ENCODE data around the gene FOXL1.

FOXL1 gene

DNA sequence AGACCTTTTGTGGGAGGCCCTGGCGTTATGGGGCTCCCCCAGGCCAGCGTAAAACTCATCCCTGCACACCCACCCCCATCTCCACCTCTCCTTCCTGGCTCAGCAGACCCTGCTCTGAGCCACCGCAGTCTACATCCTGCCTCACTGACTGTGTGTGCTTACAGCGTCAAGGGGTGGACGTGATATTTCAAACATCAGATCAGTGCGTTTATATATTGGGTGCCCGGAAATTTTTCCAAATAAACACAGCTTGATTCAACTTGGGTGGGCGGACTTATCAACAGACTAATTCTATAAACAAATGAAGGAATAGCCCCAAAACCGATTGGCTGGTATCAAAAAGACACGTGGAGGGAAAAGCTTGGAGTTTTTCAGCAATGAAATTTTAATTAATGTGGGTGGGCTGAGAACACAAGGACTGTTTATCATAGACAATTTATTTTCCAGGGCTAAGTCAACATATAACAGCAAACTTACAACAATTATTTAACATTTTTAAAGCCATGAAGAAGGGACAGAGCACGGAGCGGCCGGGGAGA is at the start of gene FOXL1:
Gene FOXL1 (plus strand): TSS at position 489 of the 539 bp plus-strand sequence. CDS start 175 bp downstream, outside the sequence.
- no peak for DNase-seq

- no peak for DNase-seq
Observed at GRCh38 chr16:86529160-86529559, 49.2 kb upstream of the FOXL1 start.

GRCh38 chr16:86530251-86531190 is 47.8 kb upstream of the FOXL1 start:
- no peak for DNase-seq

DNA sequence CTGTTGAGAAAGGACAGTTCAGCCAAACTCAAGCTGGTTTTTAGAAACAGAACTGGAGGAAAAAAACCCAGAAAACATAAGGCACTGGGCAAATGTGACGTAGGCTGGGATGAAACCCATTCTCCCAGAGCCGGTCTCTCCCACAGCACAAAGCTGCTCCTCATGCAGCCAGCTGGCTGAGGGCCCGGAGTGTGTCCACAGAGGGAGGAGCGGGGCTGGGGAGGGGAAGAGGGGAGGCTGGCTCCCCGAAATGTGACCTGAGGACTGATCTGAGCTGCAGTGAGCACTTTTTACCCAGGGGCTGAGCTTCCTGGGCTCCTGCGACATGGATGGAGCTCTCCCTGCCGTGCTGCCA is 47.2 kb upstream of the FOXL1 start:
- DNase-seq: no peak

DNA sequence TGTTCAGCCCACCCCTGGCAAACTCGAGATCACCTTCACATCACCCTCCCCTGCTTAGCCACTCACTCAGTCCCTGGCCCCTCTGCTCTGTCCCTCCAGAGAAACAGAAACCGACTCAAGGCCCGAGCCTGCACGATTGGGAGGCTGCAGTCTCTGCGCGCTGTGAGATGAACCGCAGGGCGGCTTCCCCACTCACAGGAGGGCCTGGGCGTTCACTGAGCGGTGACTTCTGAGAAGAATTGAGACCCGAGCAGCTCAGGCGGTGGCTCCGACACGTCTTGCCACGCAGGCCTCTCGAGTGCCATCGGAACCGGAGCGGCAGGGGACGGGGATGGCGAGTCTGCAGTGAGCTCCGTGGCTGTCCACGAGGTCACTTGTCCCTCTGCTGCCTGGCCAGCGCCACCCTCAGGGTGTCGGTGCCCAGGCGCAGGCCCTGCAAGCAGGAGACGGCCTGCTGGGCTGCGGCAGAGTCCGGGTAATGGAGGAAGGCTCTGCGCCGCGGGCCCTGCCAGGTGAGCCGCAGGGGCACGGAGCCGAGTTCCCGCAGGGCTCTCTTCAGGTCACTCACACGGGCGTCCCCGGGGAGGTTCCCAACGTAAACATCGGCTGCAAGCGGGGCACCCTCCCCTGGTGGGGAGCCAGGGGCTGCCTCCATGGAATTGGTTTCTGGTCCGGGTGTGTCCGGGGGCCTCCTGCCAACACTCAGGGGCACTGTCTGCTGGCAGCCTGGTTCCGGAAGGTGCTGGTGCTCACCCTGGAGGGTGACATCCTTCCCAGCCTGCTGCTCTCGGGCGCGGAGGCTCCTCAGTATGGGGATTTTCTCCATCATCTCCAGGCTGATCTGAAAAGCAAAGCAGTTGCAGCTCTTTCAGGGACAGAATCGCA is 46.5 kb upstream of the FOXL1 start:
- DNase-seq: no peak

- no peak for DNase-seq
Observed at GRCh38 chr16:86532526-86532815, 45.9 kb upstream of the FOXL1 start.

GRCh38 chr16:86533076-86533475 is 45.3 kb upstream of the FOXL1 start:
- DNase-seq: no peak

DNA sequence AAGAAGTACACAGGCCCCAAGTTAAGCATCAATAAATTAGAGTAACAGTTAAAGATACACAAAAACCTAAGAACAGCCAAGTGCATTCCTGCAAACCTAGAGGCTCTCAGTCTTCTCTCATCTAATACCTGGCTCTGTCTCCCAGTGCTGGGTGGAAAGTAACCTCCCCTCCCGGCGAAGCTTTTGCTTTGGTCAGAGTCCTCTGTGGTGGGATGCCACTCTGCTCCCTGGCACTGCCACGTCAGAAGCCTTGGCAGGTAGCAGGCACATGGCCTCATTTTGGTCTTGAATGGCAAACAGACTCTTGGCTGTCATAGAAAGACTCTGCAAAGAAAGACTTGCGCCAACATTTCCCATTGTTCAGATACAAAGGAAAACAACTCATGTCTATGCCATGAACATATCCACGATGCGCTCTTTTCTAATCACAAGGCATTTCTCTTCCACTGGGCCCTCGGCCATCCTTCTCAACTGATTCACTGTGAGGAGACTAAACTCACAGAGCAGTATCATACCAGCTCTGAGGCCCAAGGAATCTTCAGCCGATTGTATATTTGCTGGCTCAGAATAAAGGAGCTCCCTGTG is 44.5 kb upstream of the FOXL1 start:
- DNase-seq: no peak

GRCh38 chr16:86534779-86535615 is 43.4 kb upstream of the FOXL1 start:
- DNase-seq: no peak

- DNase-seq: no peak
Observed at GRCh38 chr16:86536621-86537020, 41.7 kb upstream of the FOXL1 start.

GRCh38 chr16:86537486-86537885 is 40.9 kb upstream of the FOXL1 start:
- no peak for DNase-seq

GRCh38 chr16:86538196-86538780 is 40.1 kb upstream of the FOXL1 start:
- DNase-seq: no peak

GRCh38 chr16:86540894-86541293 is 37.5 kb upstream of the FOXL1 start:
- no peak for DNase-seq

DNA sequence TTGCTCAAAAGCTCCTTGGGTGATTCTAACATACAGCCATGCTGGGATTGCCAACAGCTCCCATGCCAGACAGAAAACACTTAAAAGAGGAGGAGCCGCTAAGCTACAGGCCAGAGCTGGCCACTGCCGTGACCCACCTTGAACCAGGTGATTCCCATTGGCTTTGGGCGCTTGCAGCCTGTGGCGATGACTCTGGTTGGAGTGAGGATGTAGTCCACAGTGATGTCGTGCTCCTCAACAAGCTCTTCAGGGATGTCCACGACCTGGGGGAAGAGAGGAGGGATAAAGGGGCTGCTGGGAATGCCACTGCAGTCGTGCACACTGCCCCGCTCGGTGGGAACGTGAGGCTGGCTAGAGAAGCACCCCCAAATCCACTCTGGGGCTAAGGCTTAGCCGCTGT is 36.8 kb upstream of the FOXL1 start:
- DNase-seq: no peak

DNA sequence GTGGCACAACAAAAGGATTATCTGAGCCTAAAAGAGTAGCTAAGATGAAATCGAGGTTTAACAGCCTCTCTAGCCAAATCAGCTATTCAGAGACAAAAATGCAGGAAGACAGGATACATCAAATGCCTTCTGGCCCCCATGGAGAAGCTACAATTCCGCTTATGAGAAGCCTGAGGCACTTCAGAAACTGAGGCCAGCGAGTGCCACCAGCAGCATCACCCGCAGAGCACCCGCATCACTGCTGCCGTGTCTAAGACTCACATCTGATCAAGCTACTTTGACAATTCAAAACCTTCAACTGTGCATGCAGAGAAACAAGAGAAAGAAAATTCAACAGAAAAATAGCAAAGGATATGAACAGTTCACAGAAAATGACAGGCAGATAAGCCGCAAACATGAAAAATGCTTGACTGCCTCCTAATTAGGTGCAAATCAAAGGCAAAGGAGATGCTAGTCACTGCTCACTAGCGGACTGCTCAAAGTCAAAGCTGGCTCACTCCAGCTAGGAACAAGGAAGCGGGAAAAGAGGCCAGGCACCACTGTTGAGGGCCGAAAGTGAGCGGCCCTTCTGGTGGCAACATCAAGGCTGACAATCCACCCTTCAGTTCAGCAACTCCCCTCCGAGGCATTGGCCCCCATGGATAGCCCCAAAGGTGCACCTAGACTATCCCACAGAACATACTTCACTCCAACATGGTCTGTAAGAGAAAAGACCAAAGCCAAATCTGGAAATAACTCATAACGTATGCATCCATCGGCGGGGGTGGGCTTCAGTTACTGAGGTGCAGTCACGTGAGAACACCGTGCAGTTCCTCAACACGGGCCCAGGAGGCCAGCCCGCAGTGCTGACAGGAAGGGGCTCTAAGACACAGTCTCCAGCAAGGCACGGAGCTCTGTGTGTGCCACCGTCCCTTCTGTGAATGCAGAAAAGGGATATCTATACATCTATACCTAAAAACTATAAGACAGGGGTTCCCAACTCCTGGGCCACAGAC is 35.3 kb upstream of the FOXL1 start:
- no peak for DNase-seq

DNA sequence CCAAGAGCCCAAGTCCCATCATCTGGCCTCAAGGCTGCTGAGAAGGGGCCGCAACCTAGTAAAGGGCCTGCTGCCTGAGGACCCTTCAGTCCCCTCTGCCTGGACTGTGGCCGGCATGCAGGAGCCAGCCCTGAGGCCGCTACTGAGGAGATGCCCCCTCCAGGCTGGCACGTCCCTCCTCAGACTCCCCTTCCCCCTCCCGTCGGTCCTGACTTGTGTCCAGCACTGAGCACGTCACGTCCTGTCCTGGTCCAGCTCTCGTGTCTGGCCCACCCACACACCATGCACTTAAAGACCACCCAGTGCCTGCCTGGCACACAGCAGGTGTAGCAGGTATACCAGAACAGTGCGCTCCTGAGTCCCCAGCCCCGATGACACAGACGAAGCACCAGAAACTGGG is 32.9 kb upstream of the FOXL1 start:
- no peak for DNase-seq

DNA sequence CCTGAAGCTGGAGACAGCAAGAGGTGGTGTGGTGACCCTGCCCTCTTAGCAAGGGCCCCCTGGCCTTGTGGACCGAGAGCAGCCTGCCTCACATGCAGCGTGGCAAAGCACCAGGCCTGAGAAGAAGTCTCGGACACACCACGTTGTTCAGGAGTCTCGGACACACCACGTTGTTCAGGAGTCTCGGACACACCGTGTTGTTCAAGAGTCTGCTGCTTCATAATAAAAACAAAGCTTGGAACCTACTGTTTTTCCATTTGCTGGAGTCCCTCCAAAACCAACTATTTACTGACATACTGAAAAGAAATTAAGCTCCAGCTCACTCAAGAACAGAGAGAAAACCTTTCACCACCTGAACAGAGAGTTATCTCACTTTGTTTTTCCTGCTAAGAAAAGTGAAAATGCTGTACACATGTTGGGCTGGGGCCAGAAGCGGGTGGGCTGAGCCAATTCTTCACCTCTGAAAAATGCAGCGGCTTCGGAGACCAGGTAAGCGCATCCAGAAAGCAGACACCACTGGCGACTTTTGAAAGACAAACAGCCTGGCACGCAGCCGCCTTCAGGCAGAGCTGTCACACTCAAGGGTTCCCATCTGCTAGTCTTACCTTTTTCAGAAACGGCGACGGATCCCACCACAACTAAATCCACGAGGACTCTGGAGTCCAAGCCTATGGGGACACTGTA is 32.3 kb upstream of the FOXL1 start:
- DNase-seq: no peak

DNA sequence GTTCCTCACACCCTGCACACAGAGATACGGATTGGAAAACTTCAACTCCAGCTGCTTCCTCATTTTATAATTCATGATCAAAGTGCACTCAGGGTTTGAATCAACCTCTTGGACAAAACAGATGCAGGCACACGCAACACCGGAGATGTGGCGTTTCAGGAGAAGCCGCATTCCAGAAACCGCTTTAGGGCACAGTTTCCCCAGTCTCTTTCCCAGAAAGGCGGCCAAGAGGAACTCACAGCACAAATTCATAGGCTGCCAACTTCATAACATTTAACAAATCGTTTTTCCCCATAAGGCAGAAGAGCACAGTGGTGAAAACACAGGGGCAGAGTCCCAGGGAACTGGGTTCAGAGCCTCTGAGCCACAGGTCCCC is 31.7 kb upstream of the FOXL1 start:
- no peak for DNase-seq

DNA sequence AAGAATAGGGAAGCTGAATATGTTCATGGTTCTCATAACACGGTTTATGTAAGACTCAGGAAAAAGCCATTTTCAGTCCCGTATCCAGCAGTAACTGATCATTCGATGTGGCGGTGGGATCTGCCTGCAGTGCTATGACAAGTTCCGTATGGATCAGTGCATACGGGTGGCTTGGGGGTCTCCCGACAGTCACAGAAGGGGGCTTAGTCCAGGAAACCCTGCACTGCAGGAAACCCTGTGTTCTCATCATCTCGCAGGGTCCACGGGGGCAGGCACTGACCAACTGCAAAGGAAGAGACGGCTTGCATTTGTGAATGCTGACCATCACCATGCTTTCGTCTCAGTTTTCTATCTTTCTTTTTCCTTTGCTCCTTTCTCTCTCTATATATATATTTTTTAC is 31.1 kb upstream of the FOXL1 start:
- no peak for DNase-seq
